ENCODE measurements around the gene EML4.
"Not testable (repeated sequence)": the region's sequence is repeated elsewhere in the genome, so short reads cannot be mapped to it uniquely, and the experiment has no call there.

EML4 gene

DNA sequence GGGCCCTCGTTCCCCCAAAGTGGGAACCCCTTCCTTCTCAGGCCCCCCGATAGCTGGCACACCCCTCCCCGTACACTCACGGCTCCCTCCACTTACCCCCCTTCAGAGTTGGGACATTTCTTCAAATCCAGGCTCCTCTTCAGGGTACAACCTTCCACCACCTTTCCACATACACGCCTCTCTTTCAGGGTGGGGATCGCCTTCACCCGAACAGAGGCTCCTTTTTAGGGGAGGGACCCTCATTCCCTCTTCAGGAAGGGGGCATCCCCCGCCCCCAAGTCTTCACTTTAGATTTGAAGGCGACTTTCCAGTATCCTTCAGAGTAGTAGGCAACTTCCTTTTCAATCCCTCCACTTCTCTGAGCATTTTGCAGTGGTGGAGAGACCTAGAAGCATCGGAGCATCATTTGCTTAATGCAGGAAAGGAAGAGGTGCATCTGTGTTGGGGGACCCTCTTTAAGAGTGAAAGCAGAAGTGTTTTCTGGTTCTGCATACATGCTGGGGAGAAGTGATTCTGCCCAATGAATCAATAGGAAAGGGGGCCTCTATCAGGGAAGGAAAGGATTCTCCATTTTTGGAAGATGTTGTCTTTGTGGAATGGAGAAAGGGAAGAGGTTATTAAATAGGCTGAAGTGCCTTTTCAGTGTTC, 845 bp downstream of the EML4 start:
- peak overlapping the region; percentile 93 to 97 for H3K4me3 ChIP-seq (replicated peaks in 1 of 2; ENCODE audit: low read depth in 2 of 2, low read length in 2 of 2)
- TF ChIP-seq, protein P1, sequence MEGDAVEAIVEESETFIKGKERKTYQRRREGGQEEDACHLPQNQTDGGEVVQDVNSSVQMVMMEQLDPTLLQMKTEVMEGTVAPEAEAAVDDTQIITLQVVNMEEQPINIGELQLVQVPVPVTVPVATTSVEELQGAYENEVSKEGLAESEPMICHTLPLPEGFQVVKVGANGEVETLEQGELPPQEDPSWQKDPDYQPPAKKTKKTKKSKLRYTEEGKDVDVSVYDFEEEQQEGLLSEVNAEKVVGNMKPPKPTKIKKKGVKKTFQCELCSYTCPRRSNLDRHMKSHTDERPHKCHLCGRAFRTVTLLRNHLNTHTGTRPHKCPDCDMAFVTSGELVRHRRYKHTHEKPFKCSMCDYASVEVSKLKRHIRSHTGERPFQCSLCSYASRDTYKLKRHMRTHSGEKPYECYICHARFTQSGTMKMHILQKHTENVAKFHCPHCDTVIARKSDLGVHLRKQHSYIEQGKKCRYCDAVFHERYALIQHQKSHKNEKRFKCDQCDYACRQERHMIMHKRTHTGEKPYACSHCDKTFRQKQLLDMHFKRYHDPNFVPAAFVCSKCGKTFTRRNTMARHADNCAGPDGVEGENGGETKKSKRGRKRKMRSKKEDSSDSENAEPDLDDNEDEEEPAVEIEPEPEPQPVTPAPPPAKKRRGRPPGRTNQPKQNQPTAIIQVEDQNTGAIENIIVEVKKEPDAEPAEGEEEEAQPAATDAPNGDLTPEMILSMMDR (IDR thresholded peaks at IDR 0.05; ENCODE audit: low read depth, low read length) = no peak
- peak in 1 of 2 donors; percentile 17 for DNase-seq (ENCODE audit: low read depth in 2 of 2)

- peak overlapping the region; percentile 93 to 97 for H3K4me3 ChIP-seq (replicated peaks in 1 of 2; ENCODE audit: low read depth in 2 of 2, low read length in 2 of 2)
- TF ChIP-seq, protein P1 (IDR thresholded peaks at IDR 0.05; ENCODE audit: low read depth, low read length) = no peak
These were observed 1.7 kb downstream of the EML4 start for GRCh38 chr2:42170619-42171395.

GRCh38 chr2:42171396-42171980, 2.3 kb downstream of the EML4 start:
- peak overlapping the region in 1 of 2 donors; percentile 17 for H3K4me3 ChIP-seq (replicated peaks in 1 of 2; ENCODE audit: low read depth in 2 of 2, low read length in 2 of 2)
- TF ChIP-seq, protein P1 (IDR thresholded peaks at IDR 0.05; ENCODE audit: low read depth, low read length) = no peak
- DNase-seq (ENCODE audit: low read depth in 2 of 2) = peak in 1 of 2 donors; percentile 24

More at GRCh38 chr2:42170619-42171395, 1.7 kb downstream of the EML4 start:
- no peak for DNase-seq (ENCODE audit: low read depth in 2 of 2)

DNA sequence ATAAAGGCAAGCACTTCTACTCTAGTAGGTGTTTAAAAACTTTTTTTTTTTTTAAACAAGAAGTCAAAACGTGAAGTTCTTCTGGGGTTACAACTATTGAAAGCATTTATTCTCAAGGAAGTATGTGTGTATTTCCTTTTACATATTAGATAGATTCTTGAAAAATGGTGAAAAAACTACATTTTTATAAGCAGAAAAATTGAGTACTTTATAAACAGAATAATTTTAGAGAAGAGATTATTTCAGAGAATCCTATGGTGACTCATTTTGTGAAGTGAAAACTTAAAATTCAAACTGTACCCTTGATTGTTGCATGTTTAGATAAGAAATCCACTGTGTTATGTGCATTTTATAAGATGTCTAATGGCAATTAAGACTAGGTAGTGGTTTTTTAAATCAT, 2.9 kb downstream of the EML4 start:
- no peak overlapping the region for H3K4me3 ChIP-seq (replicated peaks in 1 of 2; ENCODE audit: low read depth in 2 of 2, low read length in 2 of 2)
- TF ChIP-seq, protein P1 (IDR thresholded peaks at IDR 0.05; ENCODE audit: low read depth, low read length) = no peak
- no peak for DNase-seq (ENCODE audit: low read depth in 2 of 2)

DNA sequence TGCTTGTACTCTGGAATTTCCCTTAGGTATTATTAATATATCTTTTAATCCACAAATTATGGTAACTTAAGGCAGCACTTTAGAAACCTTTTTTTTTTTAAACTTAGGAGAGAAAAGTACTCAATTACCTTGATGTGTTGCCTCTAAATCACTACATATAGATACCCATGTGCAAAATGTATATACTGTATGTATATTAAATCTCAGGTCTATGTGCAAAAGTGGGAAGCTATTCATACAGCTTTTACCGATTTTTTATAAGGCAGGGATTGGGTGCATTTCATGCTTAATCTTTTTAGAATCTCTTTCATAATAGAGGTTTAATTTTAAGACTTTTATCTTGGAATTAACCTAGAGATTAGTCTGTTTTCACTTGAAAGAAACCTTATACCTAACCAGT, 3.4 kb downstream of the EML4 start:
- no peak for DNase-seq (ENCODE audit: low read depth in 2 of 2)
- no peak overlapping the region for H3K4me3 ChIP-seq (replicated peaks in 1 of 2; ENCODE audit: low read depth in 2 of 2, low read length in 2 of 2)
- TF ChIP-seq, protein P1 (IDR thresholded peaks at IDR 0.05; ENCODE audit: low read depth, low read length) = no peak

DNA sequence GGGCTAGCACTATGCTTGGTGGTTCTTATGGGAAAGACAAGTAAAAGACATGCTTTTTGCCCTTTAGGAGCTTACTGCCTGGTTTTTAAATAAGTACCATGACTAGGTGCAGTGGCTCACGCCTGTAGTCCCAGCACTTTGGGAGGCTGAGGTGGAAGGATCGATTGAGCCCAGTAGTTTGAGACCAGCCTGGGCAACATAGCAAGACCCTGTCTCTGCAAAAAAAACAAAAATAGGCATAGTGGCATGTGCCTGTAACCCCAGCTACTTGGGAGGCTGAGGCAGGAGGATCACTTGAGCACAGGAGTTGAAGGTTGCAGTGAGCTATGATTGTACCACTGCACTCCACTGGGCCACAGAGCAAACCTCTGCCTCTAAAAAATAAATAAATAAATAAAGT, 4.3 kb downstream of the EML4 start:
- DNase-seq (ENCODE audit: low read depth in 2 of 2); H3K4me3 ChIP-seq (replicated peaks in 1 of 2; ENCODE audit: low read depth in 2 of 2, low read length in 2 of 2): not testable (repeated sequence)
